Body of pancreas (tissue), 4 donors: ENCODE data around the gene GTPBP8. TPM values are rescaled to one million over a fixed set of nuclear protein-coding genes. Genes with fewer than 3 reads are reported as not detected.

Source experiments
- ATAC-seq: fragments of 150-250 bp; one replicate; pipeline ENCODE4 v1.9.1; 2016
- DNase-seq, 4 donors: peaks; one replicate each; pipeline ENCODE4 v3.0.0-alpha.2; 2019
- H3K27ac ChIP-seq, 4 donors: fragments of 200-600 bp; sonication (generic); 1 replicate in 3 of 4; 2 replicates in 1 of 4; pipeline versions ENCODE4 v1.5.1 to v1.6.1; 2016 to 2019; ENCODE audit warnings: mild to moderate bottlenecking in 1 of 4, mixed read lengths in 1 of 4, moderate library complexity in 1 of 4
- H3K27me3 ChIP-seq, 2 donors: fragments of 200-600 bp; sonication (generic); one replicate each; pipeline ENCODE4 v1.6.0; 2016; ENCODE audit warnings: mild to moderate bottlenecking in 1 of 2
- H3K36me3 ChIP-seq, 2 donors: fragments of 200-600 bp; sonication (generic); replicated peaks in 1 of 2; 2 replicates each; pipeline ENCODE4 v1.5.1; 2016; ENCODE audit warnings: low read depth in 2 of 2; ENCODE audit not compliant: insufficient read depth in 1 of 2
- H3K4me1 ChIP-seq: fragments of 200-600 bp; sonication (generic); one replicate; pipeline ENCODE4 v1.6.0; 2016
- H3K4me3 ChIP-seq, 2 donors: fragments of 200-600 bp; sonication (generic); 1 replicate in 1 of 2; 2 replicates in 1 of 2; pipeline ENCODE4 v1.5.1; 2016 to 2019
- H3K9me3 ChIP-seq, 3 donors: fragments of 200-600 bp; sonication (generic); 1 replicate in 2 of 3; 2 replicates in 1 of 3; pipeline ENCODE4 v1.5.1; 2016
- CTCF ChIP-seq, 7 experiments: fragments of 450-650 bp in 4 of 7; fragments of 200-600 bp in 3 of 7; sonication (generic) in 3 of 7; IDR thresholded peaks; one replicate each; pipeline ENCODE4 v1.5.1; 2016 to 2019; ENCODE audit warnings: antibody characterized with exemption in 7 of 7
- POLR2A ChIP-seq, 3 donors: fragments of 450-650 bp; IDR thresholded peaks; one replicate each; pipeline ENCODE4 v1.6.1; 2016; ENCODE audit warnings: antibody characterized with exemption in 3 of 3, mild to moderate bottlenecking in 2 of 3
- WGBS, 2 donors: methylation state at CpG; one replicate each; pipeline ENCODE4 v1.1.5; 2017; 5-methylcytosine and 5-hydroxymethylcytosine counted together
- intact Hi-C: fragments of 100-400 bp; cut with DNase I; formaldehyde crosslinking; loops from one replicate; pipeline ENCODE4 v1.15.1; 2023
- total RNA-seq, 2 donors: library from RNA; depleted of rRNA; stranded (reverse); fragments of >200 nt; gene quantifications; one replicate each; pipeline ENCODE4 v1.1.0, GENCODE V29; 2016

The GTPBP8 gene
- total RNA-seq, 2 donors from 2014 or later: 10.6 to 13.2 TPM

GRCh38 chr3:112963683-112964082 is 27.1 kb upstream of the GTPBP8 start:
- no peak overlapping the region for H3K4me3 ChIP-seq
- no peaks in the 10 kb centered on the region for H3K27me3 ChIP-seq
- TF ChIP-seq CTCF (IDR thresholded peaks at IDR 0.05) (no peak), POLR2A (IDR thresholded peaks at IDR 0.05) (no peak)
- no peak overlapping the region for H3K27ac ChIP-seq
- no peaks in the 10 kb centered on the region for H3K9me3 ChIP-seq
- no peaks in the 10 kb centered on the region for H3K36me3 ChIP-seq
- intact Hi-C loops: no loop called here
- no peak for ATAC-seq
- H3K4me1 ChIP-seq: no peaks in the 10 kb centered on the region
- DNase-seq: no peak

DNA sequence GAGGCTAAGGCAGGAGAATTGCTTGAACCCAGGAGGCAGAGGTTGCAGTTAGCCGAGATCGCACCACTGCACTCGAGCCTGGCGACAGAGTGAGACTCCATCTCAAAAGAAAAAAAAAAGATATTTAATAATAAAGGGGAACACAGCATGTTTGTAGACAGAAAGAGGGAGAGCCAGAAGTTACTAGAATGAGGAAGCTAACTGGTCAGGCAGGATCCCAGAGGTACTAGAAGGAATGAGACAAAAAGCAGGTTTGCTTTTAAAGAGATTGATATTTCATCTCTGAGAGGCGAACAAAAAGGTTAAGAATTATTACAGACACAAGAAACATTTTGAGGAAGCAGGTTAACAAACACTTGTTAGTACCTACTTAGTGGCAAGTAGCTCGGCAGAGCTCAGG is 25.1 kb upstream of the GTPBP8 start:
- Histone ChIP-seq H3K36me3 (no peaks in the 10 kb centered on the region), H3K27me3 (no peaks in the 10 kb centered on the region), H3K4me3 (no peak overlapping the region), H3K4me1 (no peaks in the 10 kb centered on the region), H3K9me3 (no peaks in the 10 kb centered on the region), H3K27ac (no peak overlapping the region)
- TF ChIP-seq CTCF (IDR thresholded peaks at IDR 0.05): no peak
- TF ChIP-seq POLR2A (IDR thresholded peaks at IDR 0.05): no peak
- intact Hi-C loops: no loop called here
- WGBS, 2 donors: 83% methylated on average over 6 of the region's 6 CpGs
- no peak for ATAC-seq
- DNase-seq: no peak

- DNase-seq: no peak
- ATAC-seq: no peak
- Histone ChIP-seq H3K36me3 (no peaks in the 10 kb centered on the region), H3K9me3 (no peaks in the 10 kb centered on the region), H3K4me3 (no peak overlapping the region), H3K27me3 (no peaks in the 10 kb centered on the region), H3K4me1 (no peaks in the 10 kb centered on the region), H3K27ac (no peak overlapping the region)
- intact Hi-C loops: no loop called here
- WGBS, 2 donors: 9 to 15% methylated on average over 2 of the region's 2 CpGs
- TF ChIP-seq POLR2A (IDR thresholded peaks at IDR 0.05) (no peak), CTCF (IDR thresholded peaks at IDR 0.05) (no peak)
Measured at GRCh38 chr3:112966633-112967032, 24.2 kb upstream of the GTPBP8 start.

DNA sequence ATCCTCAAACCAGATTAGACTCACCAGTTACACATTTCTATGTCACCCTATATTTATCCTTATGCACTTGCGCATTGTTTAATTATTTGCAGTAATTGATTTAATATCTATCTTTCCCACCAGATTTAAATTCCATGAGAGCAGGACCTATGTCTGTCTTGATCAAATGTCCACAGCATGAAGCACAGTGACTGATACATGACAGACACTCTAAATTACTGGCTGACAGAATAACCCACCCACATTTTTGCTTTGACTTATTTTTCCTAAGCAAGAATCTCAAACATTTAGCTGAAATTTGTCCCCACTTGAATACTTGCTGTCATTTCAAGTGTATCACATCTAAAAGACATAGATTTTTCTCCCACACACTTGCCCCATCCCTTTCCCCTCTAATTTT is 23.4 kb upstream of the GTPBP8 start:
- intact Hi-C loops: no loop called here
- ATAC-seq (no peak), DNase-seq (no peak)
- H3K27me3 ChIP-seq: no peaks in the 10 kb centered on the region
- TF ChIP-seq POLR2A (IDR thresholded peaks at IDR 0.05) (no peak), CTCF (IDR thresholded peaks at IDR 0.05) (no peak)
- no peaks in the 10 kb centered on the region for H3K9me3 ChIP-seq
- no peaks in the 10 kb centered on the region for H3K4me1 ChIP-seq
- H3K27ac ChIP-seq: no peak overlapping the region
- 94 to 100% methylated on average over 1 of the region's 1 CpG for WGBS, 2 donors
- no peaks in the 10 kb centered on the region for H3K36me3 ChIP-seq
- no peak overlapping the region for H3K4me3 ChIP-seq

- H3K4me1 ChIP-seq: no peaks in the 10 kb centered on the region
- H3K27ac ChIP-seq: no peak overlapping the region
- intact Hi-C loops: no loop called here
- WGBS, 2 donors: 66 to 70% methylated on average over 1 of the region's 1 CpG
- H3K9me3 ChIP-seq: no peaks in the 10 kb centered on the region
- DNase-seq (no peak), ATAC-seq (no peak)
- no peak overlapping the region for H3K4me3 ChIP-seq
- TF ChIP-seq CTCF (IDR thresholded peaks at IDR 0.05) (no peak), POLR2A (IDR thresholded peaks at IDR 0.05) (no peak)
- H3K36me3 ChIP-seq: no peaks in the 10 kb centered on the region
- no peaks in the 10 kb centered on the region for H3K27me3 ChIP-seq
Measured at GRCh38 chr3:112967828-112968227, 23.0 kb upstream of the GTPBP8 start.
